SU-DHL-6 (cell line): ENCODE measurements around the gene ANKFY1.

Experiments used
- H2AFZ ChIP-seq: fragments of 200-600 bp; sonication (generic); 2 replicates; pipeline ENCODE4 v1.6.1; 2014; ENCODE audit warnings: low read depth, mild to moderate bottlenecking, moderate library complexity, mixed read lengths, antibody characterized with exemption, low read length; ENCODE audit not compliant: severe bottlenecking
- H3F3A ChIP-seq: fragments of 200-600 bp; shearing (Covaris generic); 2 replicates; pipeline ENCODE4 v1.6.0; 2016; ENCODE audit warnings: antibody characterized with exemption, mild to moderate bottlenecking; ENCODE audit not compliant: insufficient read depth
- H3K27ac ChIP-seq: fragments of 200-600 bp; sonication (generic); 2 replicates; pipeline ENCODE4 v1.5.1; 2016; ENCODE audit warnings: low read depth, mild to moderate bottlenecking, low read length, moderate library complexity, mixed read lengths
- H3K27me3 ChIP-seq: fragments of 200-600 bp; sonication (generic), shearing (Covaris generic); 2 replicates; pipeline ENCODE4 v1.6.0; 2014; ENCODE audit warnings: mild to moderate bottlenecking, low read length
- H3K36me3 ChIP-seq: fragments of 200-600 bp; sonication (generic); 2 replicates; pipeline ENCODE4 v1.6.1; 2014; ENCODE audit warnings: mild to moderate bottlenecking, low read length, mixed read lengths
- H3K4me2 ChIP-seq: fragments of 300-600, 200-600 bp; shearing (Covaris generic), sonication (generic); 2 replicates; pipeline ENCODE4 v1.6.0; 2014; ENCODE audit warnings: low read length, low read depth, mild to moderate bottlenecking; ENCODE audit not compliant: poor library complexity, severe bottlenecking
- H3K4me3 ChIP-seq: fragments of 200-600 bp; sonication (generic); 2 replicates; pipeline ENCODE4 v1.5.1; 2014; ENCODE audit warnings: antibody characterized with exemption, low read length, mild to moderate bottlenecking, mixed read lengths; ENCODE audit not compliant: insufficient read depth, poor library complexity, severe bottlenecking
- H3K79me2 ChIP-seq: fragments of 200-600 bp; sonication (generic); 2 replicates; pipeline ENCODE4 v1.6.1; 2014; ENCODE audit warnings: mild to moderate bottlenecking, low read length, moderate library complexity; ENCODE audit not compliant: insufficient read depth
- H3K9ac ChIP-seq: fragments of 200-600 bp; sonication (generic); 2 replicates; pipeline ENCODE4 v1.7.0; 2014; ENCODE audit warnings: mild to moderate bottlenecking, low read length
- H3K9me2 ChIP-seq: fragments of 200-600 bp; sonication (generic); replicated peaks from 2 replicates; pipeline ENCODE4 v1.6.1; 2014; ENCODE audit warnings: low read length; ENCODE audit not compliant: insufficient read depth
- H3K9me3 ChIP-seq: fragments of 200-600 bp; sonication (generic); 2 replicates; pipeline ENCODE4 v1.6.1; 2014; ENCODE audit warnings: low read length, mixed read lengths; ENCODE audit not compliant: insufficient read depth
- H4K20me1 ChIP-seq: fragments of 200-600 bp; sonication (generic); 2 replicates; pipeline ENCODE4 v1.6.1; 2014; ENCODE audit warnings: low read depth, mild to moderate bottlenecking, antibody characterized with exemption, low read length, moderate library complexity, mixed read lengths
- CTCF ChIP-seq: fragments of 200-600 bp; sonication (generic); IDR thresholded peaks from one replicate; pipeline ENCODE4 v1.5.1; 2017; ENCODE audit warnings: antibody characterized with exemption, mild to moderate bottlenecking, low read length, moderate library complexity; ENCODE audit not compliant: insufficient read depth, poor library complexity, severe bottlenecking
- EZH2phosphoT487 ChIP-seq: fragments of 200-600 bp; sonication (generic), shearing (Covaris generic); conservative IDR thresholded peaks from 2 replicates; pipeline ENCODE4 v1.6.1; 2018; ENCODE audit warnings: mild to moderate bottlenecking, antibody characterized with exemption, low read length, moderate library complexity, mixed read lengths

ANKFY1 gene

DNA sequence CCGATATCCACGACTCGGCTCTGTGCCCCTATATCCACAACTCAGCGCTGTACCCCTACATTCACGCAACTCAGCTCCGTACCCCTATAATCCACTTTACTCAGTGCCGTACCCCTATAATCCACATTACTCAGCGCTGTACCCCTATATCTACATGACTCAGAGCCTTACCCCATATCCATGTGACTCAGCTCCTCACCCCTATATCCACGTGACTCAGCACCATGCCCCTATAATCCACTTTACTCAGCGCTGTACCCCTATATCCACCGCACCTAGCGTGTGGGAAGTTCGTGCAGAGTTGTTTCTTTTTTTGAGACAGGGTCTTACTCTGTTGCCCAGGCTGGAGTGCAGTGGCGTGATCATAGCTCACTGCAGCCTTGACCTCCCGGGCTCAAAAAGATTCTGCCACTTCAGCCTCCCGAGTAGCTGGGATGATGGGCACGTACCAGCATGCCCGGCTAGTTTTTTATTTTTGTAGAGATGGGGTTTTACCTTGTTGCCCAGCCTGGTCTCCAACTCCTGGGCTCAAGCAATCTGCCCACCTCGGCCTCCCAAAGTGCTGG, 103.4 kb downstream of the ANKFY1 start:
- H3K36me3 ChIP-seq: no peaks in the 10 kb centered on the region
- H3K27me3 ChIP-seq: no peaks in the 10 kb centered on the region
- no peaks in the 10 kb centered on the region for H3K9me3 ChIP-seq
- H3K79me2 ChIP-seq: no peaks in the 10 kb centered on the region
- no peak overlapping the region for H2AFZ ChIP-seq
- no peak overlapping the region for H3K9ac ChIP-seq
- no peak overlapping the region for H3K27ac ChIP-seq
- no peak overlapping the region for H3K4me2 ChIP-seq
- no peaks in the 10 kb centered on the region for H3K9me2 ChIP-seq
- no peak overlapping the region for H3K4me3 ChIP-seq
- H4K20me1 ChIP-seq: no peaks in the 10 kb centered on the region
- H3F3A ChIP-seq: 0 out of 2 replicates have a peak, but pooled peaks cover 4% of the 10 kb centered on the region
- TF ChIP-seq EZH2phosphoT487: no peak
- TF ChIP-seq CTCF: no peak

DNA sequence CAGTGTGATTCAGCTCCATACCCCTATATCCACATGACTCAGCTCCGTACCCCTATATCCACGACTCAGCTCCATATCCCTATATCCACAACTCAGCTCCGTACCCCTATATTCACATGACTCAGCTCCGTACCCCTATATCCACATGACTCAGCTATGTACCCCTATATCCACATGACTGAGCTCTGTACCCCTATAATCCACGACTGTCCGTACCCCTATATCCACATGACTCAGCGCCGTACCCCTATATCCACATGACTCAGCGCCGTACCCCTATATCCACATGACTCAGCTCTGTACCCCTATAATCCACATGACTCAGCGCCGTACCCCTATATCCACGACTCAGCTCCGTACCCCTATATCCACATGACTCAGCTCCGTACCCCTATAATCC, 104.0 kb downstream of the ANKFY1 start:
- H3K9ac ChIP-seq: no peak overlapping the region
- H3K4me3 ChIP-seq: no peak overlapping the region
- no peak overlapping the region for H3K4me2 ChIP-seq
- H3K9me2 ChIP-seq: no peaks in the 10 kb centered on the region
- no peaks in the 10 kb centered on the region for H3K36me3 ChIP-seq
- 0 out of 2 replicates have a peak, but pooled peaks cover 4% of the 10 kb centered on the region for H3F3A ChIP-seq
- TF ChIP-seq EZH2phosphoT487 (no peak), CTCF (no peak)
- no peak overlapping the region for H2AFZ ChIP-seq
- H3K27ac ChIP-seq: no peak overlapping the region
- no peaks in the 10 kb centered on the region for H4K20me1 ChIP-seq
- no peaks in the 10 kb centered on the region for H3K9me3 ChIP-seq
- H3K79me2 ChIP-seq: no peaks in the 10 kb centered on the region
- H3K27me3 ChIP-seq: no peaks in the 10 kb centered on the region

DNA sequence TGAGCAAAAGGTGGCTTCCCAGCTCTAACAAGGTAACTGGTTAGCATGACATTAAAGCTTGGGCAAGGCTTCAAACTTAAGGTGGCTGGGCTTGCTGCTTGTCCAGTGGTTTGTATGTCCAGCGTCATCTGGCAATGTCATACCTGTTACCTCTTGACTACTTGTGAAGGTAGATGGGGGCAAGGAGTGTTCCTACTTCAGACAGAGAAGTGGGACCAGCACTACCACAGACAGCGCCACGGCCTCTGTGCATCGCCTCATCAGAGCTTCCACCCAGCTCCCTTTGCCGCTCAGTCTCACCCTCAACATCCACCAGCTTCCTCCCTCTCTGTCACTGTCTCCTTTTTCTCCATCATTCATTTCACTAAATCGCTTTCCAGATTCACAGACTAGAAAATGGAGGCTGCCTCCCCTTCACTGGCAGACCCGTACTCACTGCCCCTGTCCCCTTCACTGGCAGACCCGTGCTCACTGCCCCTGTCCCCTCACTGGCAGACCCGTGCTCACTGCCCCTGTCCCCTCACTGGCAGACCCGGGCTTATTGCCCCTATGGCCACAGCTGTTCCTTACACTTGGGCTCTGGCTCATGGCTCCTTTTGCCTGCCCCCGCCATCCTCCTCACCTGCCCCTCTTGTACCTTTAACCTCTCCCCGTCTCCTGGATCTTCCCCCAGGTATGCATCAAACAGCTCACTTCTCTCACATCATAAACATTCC, 106.0 kb downstream of the ANKFY1 start:
- Histone ChIP-seq H3K9ac (no peak overlapping the region), H3K4me3 (no peak overlapping the region), H4K20me1 (no peaks in the 10 kb centered on the region), H3K9me2 (no peaks in the 10 kb centered on the region), H3K36me3 (no peaks in the 10 kb centered on the region), H3K27me3 (no peaks in the 10 kb centered on the region), H2AFZ (no peak overlapping the region), H3K9me3 (no peaks in the 10 kb centered on the region), H3K27ac (no peak overlapping the region), H3K79me2 (no peaks in the 10 kb centered on the region), H3K4me2 (no peak overlapping the region), H3F3A (no peaks in the 10 kb centered on the region)
- TF ChIP-seq EZH2phosphoT487 (no peak), CTCF (no peak)
